ENCODE measurements around the gene ZNF470. TPM values are rescaled to one million over a fixed set of nuclear protein-coding genes. Genes with fewer than 3 reads are reported as not detected.

Gene ZNF470
- total and polyA plus RNA-seq, 2 donors from 2014 or later = 5.1 to 6.6 TPM

GRCh38 chr19:56566904-56567273 is 379 bp upstream of the ZNF470 start:
- Histone ChIP-seq H3K4me1 (ENCODE audit: control insufficient read depth in 2 of 3, insufficient read depth in 2 of 3, low read depth in 1 of 3, low read length in 3 of 3) (peaks cover 0 to 10% (median 0%) of the 10 kb centered on the region in 3 donors), H3K9ac (ENCODE audit: low read length in 3 of 3) (peak overlapping the region; percentile 67 to 77 (median 68)), H3K27me3 (ENCODE audit: control insufficient read depth, insufficient read depth, low read length) (no peaks in the 10 kb centered on the region), H3K27ac (ENCODE audit: low read depth in 2 of 2, low read length in 2 of 2) (peak overlapping the region; percentile 61 to 69), H3K36me3 (ENCODE audit: control insufficient read depth in 2 of 3, insufficient read depth in 3 of 3, low read length in 3 of 3) (peaks cover 5 to 17% (median 16%) of the 10 kb centered on the region in 3 donors), H3K4me3 (ENCODE audit: low read length in 3 of 3) (peak overlapping the region; percentile 67 to 92 (median 91)), H3K9me3 (ENCODE audit: control insufficient read depth in 2 of 3, insufficient read depth in 1 of 3, low read length in 3 of 3) (peaks cover 3 to 63% (median 18%) of the 10 kb centered on the region in 3 donors)
- peak in 2 of 5 donors; percentile 53 to 77 for DNase-seq
- no peak for TF ChIP-seq CTCF (IDR thresholded peaks at IDR 0.05; ENCODE audit: borderline replicate concordance, extremely low read depth, insufficient read depth)
- intact Hi-C loops (cut with DNase I) = no loop called here
- FAIRE-seq = no peak

GRCh38 chr19:56572589-56572988 is 5.3 kb downstream of the ZNF470 start:
- Histone ChIP-seq H3K36me3 (ENCODE audit: control insufficient read depth in 2 of 3, insufficient read depth in 3 of 3, low read length in 3 of 3) (peaks cover 14 to 59% (median 43%) of the 10 kb centered on the region in 3 donors), H3K27ac (ENCODE audit: low read depth in 2 of 2, low read length in 2 of 2) (no peak overlapping the region), H3K27me3 (ENCODE audit: control insufficient read depth, insufficient read depth, low read length) (no peaks in the 10 kb centered on the region), H3K4me1 (ENCODE audit: control insufficient read depth in 2 of 3, insufficient read depth in 2 of 3, low read depth in 1 of 3, low read length in 3 of 3) (peaks cover 0 to 6% (median 0%) of the 10 kb centered on the region in 3 donors), H3K9ac (ENCODE audit: low read length in 3 of 3) (no peak overlapping the region), H3K9me3 (ENCODE audit: control insufficient read depth in 2 of 3, insufficient read depth in 1 of 3, low read length in 3 of 3) (peaks cover 10 to 79% (median 45%) of the 10 kb centered on the region in 3 donors), H3K4me3 (ENCODE audit: low read length in 3 of 3) (no peak overlapping the region)
- FAIRE-seq (no peak), DNase-seq (peak in 1 of 5 donors; percentile 5)
- intact Hi-C loops (cut with DNase I) = no loop called here
- no peak for TF ChIP-seq CTCF (IDR thresholded peaks at IDR 0.05; ENCODE audit: borderline replicate concordance, extremely low read depth, insufficient read depth)

GRCh38 chr19:56573914-56574313 is 6.6 kb downstream of the ZNF470 start:
- Histone ChIP-seq H3K4me3 (ENCODE audit: low read length in 3 of 3) (peak overlapping the region in 2 of 3 donors; percentile 7 to 14), H3K9me3 (ENCODE audit: control insufficient read depth in 2 of 3, insufficient read depth in 1 of 3, low read length in 3 of 3) (peaks cover 20 to 83% (median 58%) of the 10 kb centered on the region in 3 donors), H3K4me1 (ENCODE audit: control insufficient read depth in 2 of 3, insufficient read depth in 2 of 3, low read depth in 1 of 3, low read length in 3 of 3) (no peaks in the 10 kb centered on the region), H3K27ac (ENCODE audit: low read depth in 2 of 2, low read length in 2 of 2) (no peak overlapping the region), H3K36me3 (ENCODE audit: control insufficient read depth in 2 of 3, insufficient read depth in 3 of 3, low read length in 3 of 3) (peaks cover 14 to 59% (median 43%) of the 10 kb centered on the region in 3 donors), H3K9ac (ENCODE audit: low read length in 3 of 3) (no peak overlapping the region), H3K27me3 (ENCODE audit: control insufficient read depth, insufficient read depth, low read length) (no peaks in the 10 kb centered on the region)
- intact Hi-C loops (cut with DNase I) = no loop called here
- TF ChIP-seq CTCF (IDR thresholded peaks at IDR 0.05; ENCODE audit: borderline replicate concordance, extremely low read depth, insufficient read depth) = no peak
- no peak for DNase-seq
- FAIRE-seq = no peak

Measured in kidney (tissue), 14 donors.